Activated naive CD4-positive, alpha-beta T cell treated with anti-CD3 and anti-CD28 coated beads, Interleukin-2, amount 50 U/mL, for 72 hours (primary cell): ENCODE data around the gene SIDT2. TPM values are rescaled to one million over a fixed set of nuclear protein-coding genes. Genes with fewer than 3 reads are reported as not detected.

Experiments
- ATAC-seq, 2 donors: fragments of 150-1000 bp; cut with Tn5 transposase; 2 replicates each; pipeline ENCODE4 v1.10.0; 2021; ENCODE audit warnings: mild to moderate bottlenecking in 2 of 2, moderate library complexity in 2 of 2
- DNase-seq, 2 donors: peaks; one replicate each; pipeline ENCODE4 v3.0.0; 2021 to 2022; ENCODE audit warnings: low spot score in 2 of 2
- H3K27ac Mint-ChIP-seq, 2 donors: one replicate each; pipeline ENCODE4 v1.8.0; 2022; ENCODE audit warnings: mild to moderate bottlenecking in 2 of 2, mixed read lengths in 2 of 2
- H3K36me3 Mint-ChIP-seq, 2 donors: one replicate each; pipeline ENCODE4 v1.8.0; 2022; ENCODE audit warnings: mixed read lengths in 2 of 2
- H3K9me3 Mint-ChIP-seq, 2 donors: one replicate each; pipeline ENCODE4 v1.8.0; 2022; ENCODE audit warnings: mixed read lengths in 2 of 2
- total RNA-seq, 2 donors: library from RNA; stranded (reverse); gene quantifications; one replicate each; pipeline ENCODE4 v1.2.3, GENCODE V29; 2022

SIDT2 gene
- total RNA-seq, 2 donors from 2014 or later, result 20.9 to 32.0 TPM

DNA sequence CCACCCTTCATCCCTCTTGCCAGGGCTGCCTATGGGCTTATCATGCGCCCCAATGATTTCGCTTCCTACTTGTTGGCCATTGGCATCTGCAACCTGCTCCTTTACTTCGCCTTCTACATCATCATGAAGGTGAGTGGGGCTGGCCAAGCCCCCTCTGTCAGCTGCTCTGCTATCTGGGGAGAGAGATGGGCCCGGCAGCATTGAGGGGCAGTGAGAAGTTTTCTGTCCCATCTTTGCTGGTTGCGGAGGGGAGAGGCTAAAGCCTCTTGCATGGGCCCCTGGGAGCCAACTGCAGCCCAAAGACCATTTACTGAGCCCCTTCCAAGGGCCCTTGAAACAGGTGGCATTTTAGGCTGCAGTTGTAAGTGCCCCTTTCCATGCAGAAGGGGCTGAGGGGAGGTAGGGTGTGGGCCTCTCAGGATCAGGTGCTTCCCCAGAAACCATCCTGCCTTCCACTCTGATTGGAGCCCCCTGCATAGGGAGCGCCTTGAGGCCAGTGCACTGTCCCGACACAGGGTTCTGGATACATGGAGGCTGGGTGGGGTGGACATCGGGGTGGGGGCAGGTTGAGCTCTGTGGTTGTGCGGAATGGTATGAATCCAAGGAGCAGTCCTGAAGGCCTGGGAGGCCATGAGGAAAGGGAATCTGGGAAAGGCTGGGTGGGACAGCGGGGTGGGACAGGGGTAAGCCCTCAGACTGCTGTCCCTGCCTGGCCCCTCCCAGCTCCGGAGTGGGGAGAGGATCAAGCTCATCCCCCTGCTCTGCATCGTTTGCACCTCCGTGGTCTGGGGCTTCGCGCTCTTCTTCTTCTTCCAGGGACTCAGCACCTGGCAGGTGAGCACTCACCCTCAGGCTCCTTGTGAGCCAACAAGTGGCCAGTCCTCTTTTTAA is 14.8 kb downstream of the SIDT2 start:
- H3K9me3 Mint-ChIP-seq, result no peaks in the 10 kb centered on the region
- no peak for DNase-seq
- peak overlapping the region; percentile 66 to 74 for H3K27ac Mint-ChIP-seq
- no peaks in the 10 kb centered on the region for H3K36me3 Mint-ChIP-seq
- no peak for ATAC-seq

- H3K27ac Mint-ChIP-seq, result no peak overlapping the region
- ATAC-seq, result no peak
- no peak for DNase-seq
- H3K36me3 Mint-ChIP-seq, result no peaks in the 10 kb centered on the region
- H3K9me3 Mint-ChIP-seq, result no peaks in the 10 kb centered on the region
Measured at GRCh38 chr11:117194267-117194666, 15.7 kb downstream of the SIDT2 start.

DNA sequence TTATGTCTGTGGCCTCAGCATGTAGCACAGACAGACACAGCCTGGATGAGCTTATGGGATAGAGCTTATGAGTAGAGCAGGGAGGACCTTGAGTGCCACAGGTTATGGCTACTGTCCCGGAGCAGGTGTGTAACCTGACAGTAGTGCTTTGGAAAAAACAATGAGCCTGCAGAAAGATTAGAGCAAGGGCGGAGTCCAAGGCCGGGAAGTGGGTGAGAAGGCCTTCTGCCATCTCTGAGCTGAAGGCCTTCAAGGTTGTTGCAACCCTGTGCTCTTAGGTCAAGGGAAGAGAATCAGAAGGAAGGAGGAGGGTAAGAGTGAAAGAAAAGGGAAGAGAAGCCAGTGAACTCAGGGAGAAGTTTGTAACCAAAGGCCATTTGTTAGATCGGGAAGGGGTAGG is 16.7 kb downstream of the SIDT2 start:
- DNase-seq (no peak), ATAC-seq (no peak)
- Mint-ChIP-seq H3K36me3 (no peaks in the 10 kb centered on the region), H3K27ac (peak overlapping the region; percentile 10 to 58), H3K9me3 (no peaks in the 10 kb centered on the region)

DNA sequence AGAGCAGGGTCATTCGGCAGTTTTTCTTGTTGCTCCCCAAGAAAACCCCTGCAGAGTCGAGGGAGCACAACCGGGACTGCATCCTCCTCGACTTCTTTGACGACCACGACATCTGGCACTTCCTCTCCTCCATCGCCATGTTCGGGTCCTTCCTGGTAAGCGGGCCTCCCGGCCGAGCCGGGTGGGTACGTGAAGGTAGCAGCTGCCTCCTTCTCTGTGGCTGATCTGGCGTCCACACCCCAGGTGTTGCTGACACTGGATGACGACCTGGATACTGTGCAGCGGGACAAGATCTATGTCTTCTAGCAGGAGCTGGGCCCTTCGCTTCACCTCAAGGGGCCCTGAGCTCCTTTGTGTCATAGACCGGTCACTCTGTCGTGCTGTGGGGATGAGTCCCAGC is 17.2 kb downstream of the SIDT2 start:
- H3K36me3 Mint-ChIP-seq, result no peaks in the 10 kb centered on the region
- no peaks in the 10 kb centered on the region for H3K9me3 Mint-ChIP-seq
- no peak overlapping the region for H3K27ac Mint-ChIP-seq
- no peak for ATAC-seq
- DNase-seq, result no peak

DNA sequence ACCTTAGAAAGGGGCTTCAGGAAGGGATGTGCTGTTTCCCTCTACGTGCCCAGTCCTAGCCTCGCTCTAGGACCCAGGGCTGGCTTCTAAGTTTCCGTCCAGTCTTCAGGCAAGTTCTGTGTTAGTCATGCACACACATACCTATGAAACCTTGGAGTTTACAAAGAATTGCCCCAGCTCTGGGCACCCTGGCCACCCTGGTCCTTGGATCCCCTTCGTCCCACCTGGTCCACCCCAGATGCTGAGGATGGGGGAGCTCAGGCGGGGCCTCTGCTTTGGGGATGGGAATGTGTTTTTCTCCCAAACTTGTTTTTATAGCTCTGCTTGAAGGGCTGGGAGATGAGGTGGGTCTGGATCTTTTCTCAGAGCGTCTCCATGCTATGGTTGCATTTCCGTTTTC is 18.5 kb downstream of the SIDT2 start:
- Mint-ChIP-seq H3K27ac (peak overlapping the region in 1 of 2 donors; percentile 27), H3K9me3 (no peaks in the 10 kb centered on the region), H3K36me3 (no peaks in the 10 kb centered on the region)
- no peak for DNase-seq
- ATAC-seq, result no peak

DNA sequence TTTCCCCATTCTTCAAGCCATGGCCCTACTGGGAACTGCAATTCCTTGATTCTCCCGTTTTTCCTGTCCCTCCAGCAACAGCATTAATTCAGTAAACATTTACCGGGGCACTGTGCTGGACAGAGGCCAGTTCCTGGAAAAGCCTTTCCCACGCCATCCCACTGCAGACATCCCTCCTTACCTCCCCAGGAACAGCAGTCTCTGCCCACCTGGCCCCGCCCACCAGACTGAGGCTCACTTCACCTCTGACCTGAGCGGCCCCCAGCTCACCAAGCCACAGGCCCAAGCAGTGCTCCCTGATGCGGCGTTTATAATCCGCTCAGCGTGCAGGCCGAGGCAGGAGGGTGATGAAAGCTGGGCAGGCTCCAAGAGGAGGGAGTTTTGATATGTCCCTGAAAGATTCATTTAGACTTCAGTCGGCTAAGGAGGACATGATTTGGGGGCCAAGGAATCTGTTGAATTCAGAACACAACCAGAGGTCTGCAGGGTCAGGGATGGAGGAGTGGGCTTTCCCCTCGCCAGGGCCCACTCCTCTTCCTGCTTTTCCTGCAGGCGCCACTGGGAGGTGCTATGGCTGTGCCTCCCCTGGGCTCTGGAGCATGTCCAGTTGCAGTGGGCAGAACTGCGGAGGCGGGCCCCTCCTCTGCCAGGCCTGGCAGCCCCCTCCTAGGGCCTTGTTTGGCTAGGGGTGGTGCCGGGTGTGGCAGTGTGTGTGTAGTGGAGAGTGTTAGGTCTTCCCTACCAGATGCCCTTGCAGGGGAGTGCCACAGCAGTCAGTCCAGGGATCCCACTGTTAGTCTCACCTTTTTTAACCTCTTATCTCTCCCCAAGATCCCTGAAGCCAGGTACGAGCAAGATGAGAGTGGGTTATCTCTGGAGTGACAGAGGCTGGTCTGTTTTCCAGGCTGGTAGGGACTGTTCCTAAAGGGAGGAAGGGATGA is 19.2 kb downstream of the SIDT2 start:
- no peak for DNase-seq
- Mint-ChIP-seq H3K36me3 (no peaks in the 10 kb centered on the region), H3K27ac (peak overlapping the region; percentile 9 to 27), H3K9me3 (no peaks in the 10 kb centered on the region)
- ATAC-seq, result no peak

GRCh38 chr11:117198613-117199012 is 20.1 kb downstream of the SIDT2 start:
- Mint-ChIP-seq H3K36me3 (no peaks in the 10 kb centered on the region), H3K9me3 (no peaks in the 10 kb centered on the region), H3K27ac (no peak overlapping the region)
- ATAC-seq (no peak), DNase-seq (no peak)

- Mint-ChIP-seq H3K36me3 (no peaks in the 10 kb centered on the region), H3K9me3 (no peaks in the 10 kb centered on the region), H3K27ac (peak within 1 kb of the TSS; percentile 15 to 74)
- DNase-seq, result no peak
- no peak for ATAC-seq
Measured at GRCh38 chr11:117199053-117199915, 20.7 kb downstream of the SIDT2 start, which contains the start of gene TAGLN. TSS of gene TAGLN (plus strand) at chr11:117199370. CDS start at chr11:117203014, 3,644 bp downstream.

DNA sequence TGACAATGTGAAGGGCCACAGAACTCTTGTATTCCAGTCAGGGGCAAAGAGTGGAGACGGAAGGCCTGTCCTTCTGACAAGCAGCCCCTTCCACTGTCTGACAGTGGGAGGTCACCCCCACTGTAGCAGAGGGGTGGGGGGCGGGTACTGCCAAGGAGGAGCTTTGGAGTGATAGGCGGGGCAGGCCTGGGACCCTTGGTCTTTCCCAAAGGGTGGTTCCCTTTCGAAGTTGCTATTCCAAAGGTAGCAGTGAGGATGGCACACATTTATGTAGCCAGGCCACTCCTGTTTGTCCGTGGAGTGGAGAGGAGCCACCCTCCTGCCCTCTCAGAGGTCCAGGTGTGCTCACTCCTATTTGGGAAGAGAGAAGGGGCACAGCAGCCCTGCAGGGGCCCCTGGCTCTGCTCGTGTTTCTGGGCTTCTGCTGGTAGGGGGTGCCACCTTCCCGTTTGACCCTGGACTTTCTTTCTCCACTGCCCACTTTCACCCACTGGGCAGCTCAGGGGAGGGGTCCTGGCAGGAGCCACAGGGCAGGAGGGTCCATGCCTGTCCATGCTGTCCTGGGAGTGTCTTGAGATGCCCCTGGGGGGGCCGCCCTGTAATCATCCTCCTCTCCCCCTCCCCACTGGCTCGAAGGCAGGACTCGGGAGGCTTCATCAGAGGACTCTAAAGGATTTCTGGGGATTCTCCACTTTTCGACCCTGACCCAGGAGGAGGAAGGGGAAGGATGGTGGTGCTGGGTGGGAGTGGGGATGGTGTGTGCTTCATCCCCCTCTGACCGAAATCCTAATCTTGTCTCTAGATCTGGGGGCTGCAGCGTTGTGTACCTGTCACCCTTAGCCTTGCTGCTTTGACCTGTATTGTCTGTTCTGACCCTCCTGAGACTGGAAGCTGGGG is 21.6 kb downstream of the SIDT2 start:
- Mint-ChIP-seq H3K9me3 (no peaks in the 10 kb centered on the region), H3K27ac (peak overlapping the region; percentile 15 to 74), H3K36me3 (peaks cover 0 to 7% of the 10 kb centered on the region in 2 donors)
- ATAC-seq, result no peak
- no peak for DNase-seq

GRCh38 chr11:117200813-117201657 is 22.5 kb downstream of the SIDT2 start:
- Mint-ChIP-seq H3K9me3 (no peaks in the 10 kb centered on the region), H3K36me3 (peaks cover 0 to 11% of the 10 kb centered on the region in 2 donors), H3K27ac (peak overlapping the region; percentile 15 to 52)
- no peak for DNase-seq
- ATAC-seq, result no peak

DNA sequence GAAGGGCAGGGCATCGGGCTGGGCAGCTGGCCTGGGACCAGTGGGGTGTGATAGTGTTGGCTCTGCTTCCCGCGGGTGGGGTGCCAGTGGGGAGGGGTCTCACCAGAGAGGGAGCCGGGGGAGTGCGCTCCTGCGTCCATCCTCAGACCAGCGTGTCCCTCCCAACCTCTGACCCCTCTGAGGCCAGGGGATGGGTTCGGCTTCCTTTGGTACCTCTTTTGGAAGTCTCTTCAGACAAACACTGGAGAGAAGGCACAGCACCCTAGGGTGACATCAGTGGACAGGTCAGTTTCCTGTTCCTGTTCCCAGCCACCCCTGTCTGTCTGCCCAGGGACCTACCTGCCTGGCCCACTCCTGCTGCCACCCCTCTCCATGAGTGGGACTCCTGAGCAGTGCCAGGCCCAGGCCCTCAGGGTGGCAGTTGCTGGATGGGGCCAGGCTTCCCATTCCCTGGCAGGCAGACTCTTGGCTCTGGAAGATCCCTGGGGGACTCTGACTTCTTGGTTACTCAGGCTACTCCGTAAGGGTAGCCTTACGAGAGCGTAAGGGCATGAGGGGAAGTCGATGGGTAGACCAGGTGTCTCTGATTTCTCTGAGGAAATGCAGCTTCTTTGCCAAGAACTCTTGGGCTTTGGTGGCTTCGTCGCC is 23.2 kb downstream of the SIDT2 start:
- Mint-ChIP-seq H3K9me3 (no peaks in the 10 kb centered on the region), H3K27ac (peak overlapping the region in 1 of 2 donors; percentile 27), H3K36me3 (peaks cover 0 to 11% of the 10 kb centered on the region in 2 donors)
- DNase-seq, result no peak
- ATAC-seq, result no peak

GRCh38 chr11:117202386-117203068 is 24.0 kb downstream of the SIDT2 start:
- H3K36me3 Mint-ChIP-seq, result peaks cover 0 to 11% of the 10 kb centered on the region in 2 donors
- H3K27ac Mint-ChIP-seq, result peak overlapping the region; percentile 27 to 89
- DNase-seq (no peak), ATAC-seq (no peak)
- no peaks in the 10 kb centered on the region for H3K9me3 Mint-ChIP-seq

DNA sequence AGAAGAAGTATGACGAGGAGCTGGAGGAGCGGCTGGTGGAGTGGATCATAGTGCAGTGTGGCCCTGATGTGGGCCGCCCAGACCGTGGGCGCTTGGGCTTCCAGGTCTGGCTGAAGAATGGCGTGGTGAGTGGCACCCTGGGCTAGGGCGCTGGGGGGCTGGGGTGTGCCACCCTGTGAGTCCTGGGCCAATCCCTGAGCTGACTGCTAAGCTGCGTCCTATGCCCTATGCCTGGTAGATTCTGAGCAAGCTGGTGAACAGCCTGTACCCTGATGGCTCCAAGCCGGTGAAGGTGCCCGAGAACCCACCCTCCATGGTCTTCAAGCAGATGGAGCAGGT is 24.5 kb downstream of the SIDT2 start:
- Mint-ChIP-seq H3K9me3 (no peaks in the 10 kb centered on the region), H3K36me3 (peaks cover 0 to 11% of the 10 kb centered on the region in 2 donors), H3K27ac (peak overlapping the region; percentile 19 to 89)
- no peak for DNase-seq
- ATAC-seq, result peak in 1 of 2 donors; percentile 9
